Measurements from ENCODE around the gene NEURL1B.

The NEURL1B gene

GRCh38 chr5:172678902-172679301 is 37.8 kb downstream of the NEURL1B start:
- DNase-seq (ENCODE audit: low spot score) = no peak

GRCh38 chr5:172679628-172680212 is 38.7 kb downstream of the NEURL1B start:
- no peak for DNase-seq (ENCODE audit: low spot score)

- DNase-seq (ENCODE audit: low spot score) = peak; percentile 21
These were observed 39.9 kb downstream of the NEURL1B start for GRCh38 chr5:172680921-172681320.

- DNase-seq (ENCODE audit: low spot score) = no peak
These were observed 40.4 kb downstream of the NEURL1B start for GRCh38 chr5:172681421-172681820.

GRCh38 chr5:172683264-172683644 is 42.2 kb downstream of the NEURL1B start:
- DNase-seq (ENCODE audit: low spot score) = no peak

- no peak for DNase-seq (ENCODE audit: low spot score)
These were observed 42.8 kb downstream of the NEURL1B start for GRCh38 chr5:172683645-172684471.

- DNase-seq (ENCODE audit: low spot score) = no peak
These were observed 44.0 kb downstream of the NEURL1B start for GRCh38 chr5:172685091-172685490.

GRCh38 chr5:172686111-172686510 is 45.0 kb downstream of the NEURL1B start:
- DNase-seq (ENCODE audit: low spot score) = no peak

- DNase-seq (ENCODE audit: low spot score) = no peak
These were observed 45.7 kb downstream of the NEURL1B start for GRCh38 chr5:172686539-172687390.

GRCh38 chr5:172687940-172688339 is 46.9 kb downstream of the NEURL1B start:
- DNase-seq (ENCODE audit: low spot score) = no peak

GRCh38 chr5:172688349-172689217 is 47.5 kb downstream of the NEURL1B start:
- DNase-seq (ENCODE audit: low spot score) = no peak

GRCh38 chr5:172689218-172689572 is 48.1 kb downstream of the NEURL1B start:
- no peak for DNase-seq (ENCODE audit: low spot score)

- no peak for DNase-seq (ENCODE audit: low spot score)
These were observed 48.7 kb downstream of the NEURL1B start for GRCh38 chr5:172689801-172690200.

- no peak for DNase-seq (ENCODE audit: low spot score)
These were observed 49.4 kb downstream of the NEURL1B start for GRCh38 chr5:172690258-172691075.

GRCh38 chr5:172691886-172692285 is 50.8 kb downstream of the NEURL1B start:
- DNase-seq (ENCODE audit: low spot score) = no peak

GRCh38 chr5:172692451-172692850 is 51.4 kb downstream of the NEURL1B start:
- no peak for DNase-seq (ENCODE audit: low spot score)

GRCh38 chr5:172692981-172693380 is 51.9 kb downstream of the NEURL1B start:
- no peak for DNase-seq (ENCODE audit: low spot score)

- no peak for DNase-seq (ENCODE audit: low spot score)
These were observed 53.0 kb downstream of the NEURL1B start for GRCh38 chr5:172694061-172694460.

GRCh38 chr5:172694541-172694940 is 53.5 kb downstream of the NEURL1B start:
- DNase-seq (ENCODE audit: low spot score) = no peak

- no peak for DNase-seq (ENCODE audit: low spot score)
These were observed 54.4 kb downstream of the NEURL1B start for GRCh38 chr5:172695232-172696054.
